DND-41 (cell line): ENCODE results near the gene IPCEF1.

ENCODE experiments used
- ATAC-seq: fragments of 200-7000 bp; cut with Tn5 transposase; 3 replicates; pipeline ENCODE4 v1.9.1; 2021; ENCODE audit warnings: low read depth; ENCODE audit not compliant: insufficient read depth
- DNase-seq: peaks from one replicate; pipeline ENCODE4 v3.0.0-alpha.2; 2020
- H2AFZ ChIP-seq: 2 replicates; pipeline ENCODE4 v1.6.0; 2012; ENCODE audit warnings: low read depth, low read length
- H3K27ac ChIP-seq: 2 replicates; pipeline ENCODE4 v1.5.1; 2012; ENCODE audit warnings: low read length, inconsistent platforms
- H3K27me3 ChIP-seq: fragments of 200-600 bp; sonication (generic); 2 replicates; pipeline ENCODE4 v1.6.0; 2012; ENCODE audit warnings: low read length, mild to moderate bottlenecking, inconsistent platforms; ENCODE audit not compliant: insufficient read depth, poor library complexity
- H3K36me3 ChIP-seq: 2 replicates; pipeline ENCODE4 v1.5.1; 2012; ENCODE audit warnings: low read length, inconsistent platforms; ENCODE audit not compliant: insufficient read depth
- H3K4me1 ChIP-seq: 2 replicates; pipeline ENCODE4 v1.5.1; 2012; ENCODE audit warnings: mild to moderate bottlenecking, low read length; ENCODE audit not compliant: insufficient read depth
- H3K4me2 ChIP-seq: 2 replicates; pipeline ENCODE4 v1.6.0; 2012; ENCODE audit warnings: mild to moderate bottlenecking, moderate library complexity, low read length, inconsistent platforms; ENCODE audit not compliant: insufficient read depth
- H3K4me3 ChIP-seq, 2 experiments: fragments of 200-600 bp in 1 of 2; shearing (Covaris generic) in 1 of 2; 2 replicates each; pipeline ENCODE4 v1.5.1; 2012 to 2016; ENCODE audit warnings: inconsistent platforms in 2 of 2, low read length in 2 of 2, mild to moderate bottlenecking in 2 of 2, low read depth in 1 of 2, moderate library complexity in 1 of 2
- H3K79me2 ChIP-seq: 2 replicates; pipeline ENCODE4 v1.6.0; 2012; ENCODE audit warnings: low read length, inconsistent platforms; ENCODE audit not compliant: insufficient read depth
- H3K9ac ChIP-seq: 2 replicates; pipeline ENCODE4 v1.6.0; 2012; ENCODE audit warnings: low read depth, mild to moderate bottlenecking, inconsistent platforms, low read length, moderate library complexity
- H3K9me3 ChIP-seq: 2 replicates; pipeline ENCODE4 v1.5.1; 2012; ENCODE audit warnings: low read length, moderate library complexity, mild to moderate bottlenecking, inconsistent platforms; ENCODE audit not compliant: insufficient read depth, severe bottlenecking
- H4K20me1 ChIP-seq: 2 replicates; pipeline ENCODE4 v1.6.0; 2012; ENCODE audit warnings: low read length; ENCODE audit not compliant: insufficient read depth
- EZH2 ChIP-seq: IDR thresholded peaks from 3 replicates; pipeline ENCODE4 v1.6.1; 2012; ENCODE audit warnings: borderline replicate concordance, low read depth, mild to moderate bottlenecking, moderate library complexity, low read length, inconsistent platforms; ENCODE audit not compliant: severe bottlenecking
- TF ChIP-seq, protein P1 (sequence below): IDR thresholded peaks from 2 replicates; pipeline ENCODE4 v1.5.1; 2012; ENCODE audit warnings: borderline replicate concordance, low read length, moderate library complexity, mild to moderate bottlenecking; ENCODE audit not compliant: poor library complexity, severe bottlenecking; ENCODE audit errors: extremely low read depth

IPCEF1 gene

GRCh38 chr6:154139892-154140291 lies 216.7 kb downstream of the IPCEF1 start:
- no peaks in the 10 kb centered on the region for H3K9me3 ChIP-seq
- H3K9ac ChIP-seq = no peak overlapping the region
- TF ChIP-seq, protein P1, sequence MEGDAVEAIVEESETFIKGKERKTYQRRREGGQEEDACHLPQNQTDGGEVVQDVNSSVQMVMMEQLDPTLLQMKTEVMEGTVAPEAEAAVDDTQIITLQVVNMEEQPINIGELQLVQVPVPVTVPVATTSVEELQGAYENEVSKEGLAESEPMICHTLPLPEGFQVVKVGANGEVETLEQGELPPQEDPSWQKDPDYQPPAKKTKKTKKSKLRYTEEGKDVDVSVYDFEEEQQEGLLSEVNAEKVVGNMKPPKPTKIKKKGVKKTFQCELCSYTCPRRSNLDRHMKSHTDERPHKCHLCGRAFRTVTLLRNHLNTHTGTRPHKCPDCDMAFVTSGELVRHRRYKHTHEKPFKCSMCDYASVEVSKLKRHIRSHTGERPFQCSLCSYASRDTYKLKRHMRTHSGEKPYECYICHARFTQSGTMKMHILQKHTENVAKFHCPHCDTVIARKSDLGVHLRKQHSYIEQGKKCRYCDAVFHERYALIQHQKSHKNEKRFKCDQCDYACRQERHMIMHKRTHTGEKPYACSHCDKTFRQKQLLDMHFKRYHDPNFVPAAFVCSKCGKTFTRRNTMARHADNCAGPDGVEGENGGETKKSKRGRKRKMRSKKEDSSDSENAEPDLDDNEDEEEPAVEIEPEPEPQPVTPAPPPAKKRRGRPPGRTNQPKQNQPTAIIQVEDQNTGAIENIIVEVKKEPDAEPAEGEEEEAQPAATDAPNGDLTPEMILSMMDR = no peak
- TF ChIP-seq EZH2 = no peak
- ATAC-seq = no peak
- no peaks in the 10 kb centered on the region for H3K36me3 ChIP-seq
- no peaks in the 10 kb centered on the region for H3K4me1 ChIP-seq
- H3K79me2 ChIP-seq = no peaks in the 10 kb centered on the region
- DNase-seq = no peak
- no peak overlapping the region for H3K4me2 ChIP-seq
- no peaks in the 10 kb centered on the region for H3K27me3 ChIP-seq
- H4K20me1 ChIP-seq = no peaks in the 10 kb centered on the region
- H3K4me3 ChIP-seq = no peak overlapping the region
- no peak overlapping the region for H2AFZ ChIP-seq
- no peak overlapping the region for H3K27ac ChIP-seq

- Histone ChIP-seq H2AFZ (no peak overlapping the region), H4K20me1 (no peaks in the 10 kb centered on the region), H3K4me1 (no peaks in the 10 kb centered on the region), H3K9ac (no peak overlapping the region), H3K36me3 (no peaks in the 10 kb centered on the region), H3K79me2 (no peaks in the 10 kb centered on the region), H3K27ac (no peak overlapping the region), H3K27me3 (no peaks in the 10 kb centered on the region), H3K4me2 (no peak overlapping the region), H3K4me3 (no peak overlapping the region), H3K9me3 (no peaks in the 10 kb centered on the region)
- TF ChIP-seq, protein P1 = no peak
- TF ChIP-seq EZH2 = no peak
- ATAC-seq = no peak
- DNase-seq = no peak
These were observed 217.8 kb downstream of the IPCEF1 start for GRCh38 chr6:154138793-154139192.

DNA sequence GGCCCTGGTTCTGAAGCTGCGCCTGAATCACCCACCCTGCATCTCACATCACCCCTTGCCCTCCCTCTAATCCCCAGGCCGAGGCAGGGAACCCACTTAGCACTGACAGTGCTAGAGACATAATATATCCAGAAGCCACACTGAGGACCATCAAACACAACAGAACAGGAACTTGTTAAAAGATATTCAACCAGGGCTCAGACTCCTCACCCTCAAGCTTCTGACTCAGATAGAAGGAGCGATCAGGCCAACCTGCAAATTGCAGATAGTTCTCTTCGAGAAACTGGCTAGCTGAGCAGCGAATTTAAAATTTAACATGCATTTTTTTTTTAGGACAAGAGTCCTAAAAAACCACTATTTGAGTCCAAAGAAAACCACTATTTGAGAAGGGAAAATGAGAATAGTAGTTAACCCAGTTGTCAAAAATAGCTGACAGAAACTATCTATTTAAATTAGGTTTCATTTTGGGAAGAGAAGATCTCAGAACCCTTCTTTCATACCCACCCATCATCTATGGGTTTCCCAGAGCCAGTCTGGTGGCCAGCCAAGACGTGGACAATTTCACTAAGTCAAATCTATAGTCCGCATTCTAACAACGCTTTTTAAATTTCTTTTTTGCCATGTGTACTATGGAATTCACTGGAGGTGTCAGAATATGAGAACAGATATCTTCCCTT lies 222.0 kb downstream of the IPCEF1 start:
- H3K4me3 ChIP-seq = no peak overlapping the region
- H3K9me3 ChIP-seq = no peaks in the 10 kb centered on the region
- DNase-seq (no peak), ATAC-seq (no peak)
- no peaks in the 10 kb centered on the region for H3K79me2 ChIP-seq
- no peaks in the 10 kb centered on the region for H3K4me1 ChIP-seq
- TF ChIP-seq, protein P1 = no peak
- TF ChIP-seq EZH2 = no peak
- no peak overlapping the region for H3K27ac ChIP-seq
- H3K4me2 ChIP-seq = no peak overlapping the region
- H3K9ac ChIP-seq = no peak overlapping the region
- H3K36me3 ChIP-seq = no peaks in the 10 kb centered on the region
- H2AFZ ChIP-seq = no peak overlapping the region
- H4K20me1 ChIP-seq = no peaks in the 10 kb centered on the region
- H3K27me3 ChIP-seq = no peaks in the 10 kb centered on the region
